ENCODE results near the gene KCTD14.

KCTD14 gene

GRCh38 chr11:78039919-78040671, 17.0 kb upstream of the KCTD14 start:
- no peak overlapping the region for H2BK120ac ChIP-seq (ENCODE audit: low read depth, low read length)
- no peak overlapping the region for H2AK5ac ChIP-seq (ENCODE audit: low read length)
- H3K36me3 ChIP-seq (ENCODE audit: control insufficient read depth, insufficient read depth, low read length) = no peaks in the 10 kb centered on the region
- H3K27me3 ChIP-seq (ENCODE audit: insufficient read depth, low read length, poor library complexity) = no peaks in the 10 kb centered on the region
- H4K8ac ChIP-seq (ENCODE audit: low read depth, low read length) = no peak overlapping the region
- H3K9ac ChIP-seq (ENCODE audit: low read length) = no peak overlapping the region
- peak overlapping the region; percentile 39 for H3K56ac ChIP-seq (ENCODE audit: low read length)
- no peak overlapping the region for H3K23ac ChIP-seq (ENCODE audit: low read length)
- no peak overlapping the region for H4K5ac ChIP-seq (ENCODE audit: low read length)
- no peak overlapping the region for H3K18ac ChIP-seq (ENCODE audit: low read length)
- no peak overlapping the region for H3K4me3 ChIP-seq (ENCODE audit: low read length)
- H2BK5ac ChIP-seq (ENCODE audit: low read length) = no peak overlapping the region
- H2BK15ac ChIP-seq (replicated peaks; ENCODE audit: low read depth) = no peak overlapping the region
- no peak for DNase-seq
- H3K79me2 ChIP-seq (ENCODE audit: control insufficient read depth, insufficient read depth, low read length) = no peaks in the 10 kb centered on the region
- no peaks in the 10 kb centered on the region for H3K4me1 ChIP-seq (ENCODE audit: control insufficient read depth, low read depth, low read length)
- H3K79me1 ChIP-seq (ENCODE audit: low read length) = no peaks in the 10 kb centered on the region
- no CpG with 5 or more reads among the region's 7 CpGs for WGBS (ENCODE audit: extremely low coverage, insufficient coverage, low lambda C conversion rate)
- no peak overlapping the region for H3K27ac ChIP-seq (ENCODE audit: low read depth, low read length)
- no peak overlapping the region for H3K4me2 ChIP-seq (ENCODE audit: low read length)
- no peak overlapping the region for H3K4ac ChIP-seq (ENCODE audit: low read depth, low read length)

- H3K4me1 ChIP-seq (ENCODE audit: control insufficient read depth, low read depth, low read length) = no peaks in the 10 kb centered on the region
- H3K27me3 ChIP-seq (ENCODE audit: insufficient read depth, low read length, poor library complexity) = no peaks in the 10 kb centered on the region
- H3K79me2 ChIP-seq (ENCODE audit: control insufficient read depth, insufficient read depth, low read length) = no peaks in the 10 kb centered on the region
- no peak overlapping the region for H2AK5ac ChIP-seq (ENCODE audit: low read length)
- H2BK5ac ChIP-seq (ENCODE audit: low read length) = no peak overlapping the region
- DNase-seq = no peak
- no peak overlapping the region for H3K18ac ChIP-seq (ENCODE audit: low read length)
- no peaks in the 10 kb centered on the region for H3K79me1 ChIP-seq (ENCODE audit: low read length)
- H3K4me3 ChIP-seq (ENCODE audit: low read length) = no peak overlapping the region
- no peaks in the 10 kb centered on the region for H3K36me3 ChIP-seq (ENCODE audit: control insufficient read depth, insufficient read depth, low read length)
- H2BK15ac ChIP-seq (replicated peaks; ENCODE audit: low read depth) = no peak overlapping the region
- H3K4me2 ChIP-seq (ENCODE audit: low read length) = no peak overlapping the region
- no peak overlapping the region for H3K9ac ChIP-seq (ENCODE audit: low read length)
- no peak overlapping the region for H3K4ac ChIP-seq (ENCODE audit: low read depth, low read length)
- no CpG with 5 or more reads among the region's 4 CpGs for WGBS (ENCODE audit: extremely low coverage, insufficient coverage, low lambda C conversion rate)
- H2BK120ac ChIP-seq (ENCODE audit: low read depth, low read length) = no peak overlapping the region
- no peak overlapping the region for H3K27ac ChIP-seq (ENCODE audit: low read depth, low read length)
- H3K23ac ChIP-seq (ENCODE audit: low read length) = no peak overlapping the region
- H4K5ac ChIP-seq (ENCODE audit: low read length) = no peak overlapping the region
- H4K8ac ChIP-seq (ENCODE audit: low read depth, low read length) = no peak overlapping the region
- H3K56ac ChIP-seq (ENCODE audit: low read length) = no peak overlapping the region
Measured at GRCh38 chr11:78039391-78039918, 16.4 kb upstream of the KCTD14 start.

DNA sequence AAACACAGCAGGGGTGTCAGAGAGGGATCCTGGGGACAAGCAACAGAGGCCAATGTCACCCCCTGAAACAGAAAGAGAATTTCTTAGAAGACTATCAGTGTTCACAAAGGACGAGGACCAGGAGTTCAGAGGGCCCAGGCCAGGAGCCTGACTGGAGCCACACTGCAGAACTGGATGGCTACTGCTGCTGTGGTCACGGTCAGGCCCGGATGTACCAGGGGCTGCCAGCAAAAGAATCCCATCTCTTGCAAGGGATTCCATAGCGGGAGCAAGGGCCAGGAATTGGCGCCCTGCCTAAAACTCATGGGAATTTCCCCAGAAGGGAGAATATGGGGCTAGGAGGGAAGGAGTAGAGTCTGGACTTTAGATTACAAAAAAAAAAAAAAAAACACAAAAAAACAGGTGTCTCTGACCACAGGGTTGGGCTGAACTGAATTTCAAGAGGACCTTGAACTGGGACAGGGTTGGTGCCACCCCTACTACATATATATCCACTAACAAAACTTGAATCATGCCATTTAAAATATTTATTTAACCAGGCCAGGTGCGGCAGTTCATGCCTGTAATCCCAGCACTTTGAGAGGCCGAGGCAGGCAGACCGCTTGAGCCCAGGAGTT, 15.7 kb upstream of the KCTD14 start:
- Histone ChIP-seq H2BK5ac (ENCODE audit: low read length) (no peak overlapping the region), H3K56ac (ENCODE audit: low read length) (no peak overlapping the region), H3K4ac (ENCODE audit: low read depth, low read length) (no peak overlapping the region), H4K8ac (ENCODE audit: low read depth, low read length) (no peak overlapping the region), H3K4me1 (ENCODE audit: control insufficient read depth, low read depth, low read length) (no peaks in the 10 kb centered on the region), H3K36me3 (ENCODE audit: control insufficient read depth, insufficient read depth, low read length) (no peaks in the 10 kb centered on the region), H3K9ac (ENCODE audit: low read length) (no peak overlapping the region), H3K23ac (ENCODE audit: low read length) (no peak overlapping the region), H2BK15ac (replicated peaks; ENCODE audit: low read depth) (no peak overlapping the region), H3K27ac (ENCODE audit: low read depth, low read length) (no peak overlapping the region), H3K27me3 (ENCODE audit: insufficient read depth, low read length, poor library complexity) (no peaks in the 10 kb centered on the region), H3K79me2 (ENCODE audit: control insufficient read depth, insufficient read depth, low read length) (no peaks in the 10 kb centered on the region), H4K5ac (ENCODE audit: low read length) (no peak overlapping the region), H3K18ac (ENCODE audit: low read length) (no peak overlapping the region), H2AK5ac (ENCODE audit: low read length) (no peak overlapping the region), H3K4me2 (ENCODE audit: low read length) (no peak overlapping the region), H3K79me1 (ENCODE audit: low read length) (no peaks in the 10 kb centered on the region), H2BK120ac (ENCODE audit: low read depth, low read length) (no peak overlapping the region), H3K4me3 (ENCODE audit: low read length) (no peak overlapping the region)
- DNase-seq = no peak
- no CpG with 5 or more reads among the region's 8 CpGs for WGBS (ENCODE audit: extremely low coverage, insufficient coverage, low lambda C conversion rate)

DNA sequence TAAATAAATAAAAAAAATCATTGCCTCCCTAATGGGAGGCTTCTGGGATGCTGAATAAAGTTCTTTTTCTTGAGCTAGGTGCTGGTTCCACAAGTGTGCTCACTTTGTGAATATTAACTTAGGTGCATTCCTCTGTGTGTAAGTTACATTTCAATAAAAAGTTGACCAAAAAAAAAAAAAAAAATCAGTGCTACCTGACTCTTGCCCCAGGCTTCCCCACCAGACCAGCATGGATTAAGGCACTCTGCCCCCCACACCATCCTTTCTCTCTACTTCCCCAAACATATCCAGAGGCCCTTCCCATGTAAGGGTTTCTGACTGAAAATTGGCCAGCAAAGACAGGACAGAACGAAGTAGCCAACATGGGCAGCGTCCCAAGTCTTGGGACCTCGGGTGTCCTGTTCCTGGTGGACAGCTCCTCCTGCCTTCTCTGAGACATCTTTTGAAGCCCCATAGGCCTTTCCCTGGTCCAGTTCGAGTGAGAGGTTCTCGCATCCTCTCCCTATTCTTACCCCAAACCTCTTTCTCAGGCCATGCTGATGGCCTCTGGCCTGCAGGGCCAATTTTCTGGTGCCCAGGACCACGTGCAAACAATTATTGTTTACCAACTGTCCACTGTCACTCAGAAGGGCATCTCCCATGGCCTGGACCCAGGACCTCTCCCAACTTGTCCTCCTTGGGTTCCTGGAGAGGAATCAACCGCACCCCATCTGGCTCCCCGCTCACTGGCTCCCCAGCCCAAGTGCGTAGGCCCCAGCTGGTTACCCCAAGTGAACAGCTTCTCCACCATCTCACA, 14.9 kb upstream of the KCTD14 start:
- no peaks in the 10 kb centered on the region for H3K36me3 ChIP-seq (ENCODE audit: control insufficient read depth, insufficient read depth, low read length)
- no peak for DNase-seq
- H2BK5ac ChIP-seq (ENCODE audit: low read length) = no peak overlapping the region
- no peaks in the 10 kb centered on the region for H3K27me3 ChIP-seq (ENCODE audit: insufficient read depth, low read length, poor library complexity)
- H4K8ac ChIP-seq (ENCODE audit: low read depth, low read length) = no peak overlapping the region
- no peak overlapping the region for H3K23ac ChIP-seq (ENCODE audit: low read length)
- no peak overlapping the region for H3K18ac ChIP-seq (ENCODE audit: low read length)
- no peak overlapping the region for H3K27ac ChIP-seq (ENCODE audit: low read depth, low read length)
- no peak overlapping the region for H3K4ac ChIP-seq (ENCODE audit: low read depth, low read length)
- H3K79me2 ChIP-seq (ENCODE audit: control insufficient read depth, insufficient read depth, low read length) = no peaks in the 10 kb centered on the region
- WGBS (ENCODE audit: extremely low coverage, insufficient coverage, low lambda C conversion rate) = no CpG with 5 or more reads among the region's 9 CpGs
- no peak overlapping the region for H3K56ac ChIP-seq (ENCODE audit: low read length)
- no peaks in the 10 kb centered on the region for H3K4me1 ChIP-seq (ENCODE audit: control insufficient read depth, low read depth, low read length)
- H4K5ac ChIP-seq (ENCODE audit: low read length) = no peak overlapping the region
- H2BK15ac ChIP-seq (replicated peaks; ENCODE audit: low read depth) = no peak overlapping the region
- no peak overlapping the region for H3K9ac ChIP-seq (ENCODE audit: low read length)
- no peak overlapping the region for H2BK120ac ChIP-seq (ENCODE audit: low read depth, low read length)
- H3K4me3 ChIP-seq (ENCODE audit: low read length) = no peak overlapping the region
- no peak overlapping the region for H2AK5ac ChIP-seq (ENCODE audit: low read length)
- H3K4me2 ChIP-seq (ENCODE audit: low read length) = no peak overlapping the region
- no peaks in the 10 kb centered on the region for H3K79me1 ChIP-seq (ENCODE audit: low read length)

DNA sequence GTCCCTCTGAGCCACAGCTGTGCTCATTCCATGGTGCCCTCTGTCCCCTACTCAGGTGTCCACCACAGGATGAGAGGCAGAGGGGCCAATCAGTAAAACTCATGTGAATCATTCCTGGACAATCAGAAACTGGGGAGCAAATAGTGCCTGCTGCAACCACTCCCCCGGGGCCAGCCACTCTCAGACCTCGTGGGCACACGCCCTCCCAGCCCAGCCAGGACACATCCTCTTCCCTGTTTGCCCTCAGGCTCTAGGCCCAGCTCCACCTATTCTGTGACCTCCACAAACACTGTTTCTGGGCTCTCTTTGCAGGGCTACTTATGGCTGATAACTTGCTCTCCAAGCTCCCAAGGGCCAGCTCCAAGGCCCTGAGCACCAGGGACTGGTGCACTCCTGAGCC, 14.0 kb upstream of the KCTD14 start:
- Histone ChIP-seq H3K4me3 (ENCODE audit: low read length) (no peak overlapping the region), H3K9ac (ENCODE audit: low read length) (no peak overlapping the region), H3K79me2 (ENCODE audit: control insufficient read depth, insufficient read depth, low read length) (no peaks in the 10 kb centered on the region), H3K36me3 (ENCODE audit: control insufficient read depth, insufficient read depth, low read length) (no peaks in the 10 kb centered on the region), H3K27ac (ENCODE audit: low read depth, low read length) (no peak overlapping the region), H3K18ac (ENCODE audit: low read length) (no peak overlapping the region), H2BK15ac (replicated peaks; ENCODE audit: low read depth) (no peak overlapping the region), H3K4me2 (ENCODE audit: low read length) (no peak overlapping the region), H2BK120ac (ENCODE audit: low read depth, low read length) (no peak overlapping the region), H4K5ac (ENCODE audit: low read length) (no peak overlapping the region), H3K27me3 (ENCODE audit: insufficient read depth, low read length, poor library complexity) (no peaks in the 10 kb centered on the region), H3K4ac (ENCODE audit: low read depth, low read length) (no peak overlapping the region), H2AK5ac (ENCODE audit: low read length) (no peak overlapping the region), H3K23ac (ENCODE audit: low read length) (no peak overlapping the region), H3K79me1 (ENCODE audit: low read length) (no peaks in the 10 kb centered on the region), H3K56ac (ENCODE audit: low read length) (no peak overlapping the region), H4K8ac (ENCODE audit: low read depth, low read length) (no peak overlapping the region), H3K4me1 (ENCODE audit: control insufficient read depth, low read depth, low read length) (no peaks in the 10 kb centered on the region), H2BK5ac (ENCODE audit: low read length) (no peak overlapping the region)
- no peak for DNase-seq
- no CpG with 5 or more reads among the region's 3 CpGs for WGBS (ENCODE audit: extremely low coverage, insufficient coverage, low lambda C conversion rate)
